Measurements from ENCODE around the gene TATDN2.
"Not testable (repeated sequence)": the region's sequence is repeated elsewhere in the genome, so short reads cannot be mapped to it uniquely, and the experiment has no call there.

Gene TATDN2

GRCh38 chr3:10292505-10293419, 44.5 kb downstream of the TATDN2 start, which contains the start of gene GHRL:
TSS of gene GHRL (minus strand) at chr3:10292947. CDS start at chr3:10290180, 2,767 bp downstream.
- DNase-seq, result no peak

- no peak for DNase-seq
These were observed 45.8 kb downstream of the TATDN2 start for GRCh38 chr3:10294030-10294586.

GRCh38 chr3:10298064-10298463, 49.8 kb downstream of the TATDN2 start:
- DNase-seq, result not testable (repeated sequence)

GRCh38 chr3:10299175-10299574, 50.9 kb downstream of the TATDN2 start:
- DNase-seq, result no peak

- no peak for DNase-seq
These were observed 51.4 kb downstream of the TATDN2 start for GRCh38 chr3:10299679-10300078.

GRCh38 chr3:10300087-10300486, 51.8 kb downstream of the TATDN2 start:
- no peak for DNase-seq

- DNase-seq, result no peak
These were observed 54.8 kb downstream of the TATDN2 start for GRCh38 chr3:10303105-10303504.

GRCh38 chr3:10303785-10304184, 55.5 kb downstream of the TATDN2 start:
- DNase-seq, result no peak

- DNase-seq, result no peak
These were observed 56.6 kb downstream of the TATDN2 start for GRCh38 chr3:10304905-10305304.

- DNase-seq, result no peak
These were observed 57.2 kb downstream of the TATDN2 start for GRCh38 chr3:10305331-10305902.

- no peak for DNase-seq
These were observed 57.9 kb downstream of the TATDN2 start for GRCh38 chr3:10306156-10306555.

GRCh38 chr3:10308678-10309077, 60.4 kb downstream of the TATDN2 start:
- DNase-seq, result no peak

GRCh38 chr3:10309736-10310135, 61.5 kb downstream of the TATDN2 start:
- DNase-seq, result no peak

- DNase-seq, result no peak
These were observed 62.3 kb downstream of the TATDN2 start for GRCh38 chr3:10310578-10310977.

- DNase-seq, result no peak
These were observed 63.5 kb downstream of the TATDN2 start for GRCh38 chr3:10311710-10312109.

GRCh38 chr3:10312391-10312790, 64.1 kb downstream of the TATDN2 start:
- DNase-seq, result no peak

GRCh38 chr3:10312861-10313260, 64.6 kb downstream of the TATDN2 start:
- no peak for DNase-seq

GRCh38 chr3:10315101-10315500, 66.8 kb downstream of the TATDN2 start:
- no peak for DNase-seq

- DNase-seq, result no peak
These were observed 67.6 kb downstream of the TATDN2 start for GRCh38 chr3:10315771-10316344.

GRCh38 chr3:10317311-10317960, 69.2 kb downstream of the TATDN2 start:
- DNase-seq, result no peak

GRCh38 chr3:10317961-10318350, 69.7 kb downstream of the TATDN2 start:
- DNase-seq, result no peak

- DNase-seq, result no peak
These were observed 71.0 kb downstream of the TATDN2 start for GRCh38 chr3:10319251-10319650.

- DNase-seq, result no peak
These were observed 71.5 kb downstream of the TATDN2 start for GRCh38 chr3:10319804-10320203.

Measured in activated T-cell treated with anti-CD3 and anti-CD28 coated beads, Interleukin-2, amount 50 U/mL, for 48 hours (primary cell).